ENCODE measurements around the gene TTC9B.

TTC9B gene

GRCh38 chr19:40247735-40248262 lies 29.6 kb upstream of the TTC9B start:
- no peak for DNase-seq

- DNase-seq: no peak
Measured at GRCh38 chr19:40247178-40247577, 29.0 kb upstream of the TTC9B start.

DNA sequence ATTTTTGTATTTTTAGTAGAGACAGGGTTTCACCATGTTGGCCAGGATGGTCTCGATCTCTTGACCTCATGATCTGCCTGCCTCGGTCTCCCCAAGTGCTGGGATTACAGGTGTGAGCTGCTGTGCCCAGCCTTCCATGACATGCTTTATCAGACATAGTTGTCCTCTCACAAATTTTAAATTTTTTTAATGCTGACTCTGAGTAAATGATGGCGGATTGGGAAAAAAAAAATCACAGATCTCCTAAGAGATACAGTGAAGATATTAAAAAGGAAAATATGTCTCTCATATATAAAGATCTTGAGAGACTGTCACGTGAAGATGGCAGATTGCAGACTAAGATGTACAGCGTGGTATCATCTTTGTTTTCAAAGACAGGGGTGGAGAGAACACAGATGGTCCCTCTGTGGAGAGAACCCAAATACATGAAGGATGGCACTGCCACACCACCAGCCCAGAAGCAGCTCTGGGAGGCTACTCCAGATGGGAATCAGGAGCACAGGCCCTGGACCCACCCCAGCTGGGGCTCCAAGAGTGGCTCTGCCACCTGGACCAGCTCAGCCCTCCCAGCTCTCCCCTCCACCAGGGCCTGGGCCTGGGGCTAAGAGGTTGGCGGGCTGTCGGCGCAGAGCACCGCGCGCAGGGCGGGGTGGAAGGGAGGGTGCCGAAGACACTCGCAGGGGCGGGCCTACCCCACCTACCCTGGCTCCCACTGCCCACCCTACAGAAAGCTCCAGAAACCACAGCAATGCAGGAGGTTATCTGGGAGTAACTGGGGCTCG lies 28.3 kb upstream of the TTC9B start:
- DNase-seq: no peak

DNA sequence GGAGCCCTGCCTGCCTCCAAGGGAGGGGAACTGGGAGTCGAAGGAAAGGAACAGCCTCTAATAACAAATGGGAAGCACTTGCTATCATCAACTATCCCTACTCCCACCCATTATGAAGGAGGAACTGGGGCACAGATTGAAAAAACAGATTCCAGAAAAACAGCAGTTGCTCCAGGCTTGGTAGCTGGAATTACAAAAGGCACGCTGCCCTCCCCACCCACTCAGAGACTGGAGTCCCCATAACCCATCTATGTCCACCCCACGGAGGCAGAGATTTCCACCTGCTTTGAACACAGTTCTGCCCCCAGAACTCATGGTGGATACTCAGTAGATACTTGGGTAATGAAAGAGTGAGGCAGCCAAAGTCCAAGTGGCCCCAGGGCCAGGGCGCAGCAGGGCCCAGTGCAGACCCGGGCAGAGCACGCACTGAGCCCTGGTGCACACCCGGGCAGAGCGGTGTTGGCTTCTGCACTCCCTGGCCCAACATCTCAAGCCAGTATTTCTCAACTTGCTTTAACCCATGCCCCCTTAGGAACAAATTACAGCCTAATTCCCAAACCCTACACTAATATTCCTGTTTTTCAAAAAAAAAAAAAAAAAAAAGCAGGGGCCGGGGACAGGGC lies 27.4 kb upstream of the TTC9B start:
- DNase-seq: peak; percentile 15 to 46 (median 24)

GRCh38 chr19:40244579-40245317 lies 26.6 kb upstream of the TTC9B start:
- DNase-seq: no peak

DNA sequence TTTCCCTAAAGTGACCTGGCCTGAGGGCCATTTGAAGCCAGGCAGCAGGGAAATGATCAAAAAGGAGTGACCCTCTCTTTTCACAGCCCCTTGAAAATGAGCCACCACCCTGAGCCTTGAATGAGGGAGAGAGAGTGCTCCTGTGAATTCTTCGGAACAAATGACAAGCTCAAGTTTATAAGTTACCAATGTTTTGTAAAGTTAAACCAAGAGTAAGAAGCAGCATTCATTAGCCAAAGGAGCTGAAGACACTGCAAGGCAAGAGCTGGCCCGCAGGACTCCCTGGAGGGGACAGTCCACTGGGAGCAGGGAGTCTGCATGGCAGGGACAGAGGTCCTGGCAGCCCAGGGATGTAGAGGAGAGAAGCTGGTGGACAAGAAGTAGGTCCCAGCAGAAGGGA lies 25.0 kb upstream of the TTC9B start:
- no peak for DNase-seq

GRCh38 chr19:40242480-40242879 lies 24.3 kb upstream of the TTC9B start:
- DNase-seq: no peak

DNA sequence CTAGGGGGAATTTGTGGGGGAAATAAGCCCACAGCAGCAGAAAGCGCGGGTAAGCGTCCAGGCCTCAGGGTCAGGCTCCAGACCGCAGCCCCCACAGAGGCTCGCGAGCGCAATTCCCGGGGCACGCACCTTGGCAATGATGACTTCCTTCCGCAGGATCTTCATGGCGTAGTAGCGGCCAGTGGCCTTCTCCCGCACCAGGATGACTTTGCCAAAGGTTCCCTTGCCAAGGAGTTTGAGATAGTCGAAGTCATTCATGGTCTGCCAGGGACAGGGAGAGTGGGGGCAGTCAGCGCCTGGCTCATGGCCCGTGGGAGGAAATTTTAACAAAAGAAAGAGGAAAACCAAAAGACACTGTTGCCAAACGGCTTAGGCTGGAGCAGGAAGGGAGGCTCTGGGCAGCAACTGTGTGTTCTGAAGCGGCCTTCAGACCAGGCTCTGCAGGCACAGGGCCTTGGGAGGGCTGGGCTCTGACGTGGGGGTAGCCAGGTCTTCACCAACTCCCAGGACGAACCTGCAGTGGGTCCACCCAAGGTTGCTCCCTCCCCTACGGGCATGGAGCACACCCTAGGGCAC lies 23.7 kb upstream of the TTC9B start:
- no peak for DNase-seq

- no peak for DNase-seq
Measured at GRCh38 chr19:40241125-40241808, 23.1 kb upstream of the TTC9B start.

GRCh38 chr19:40240332-40240731 lies 22.1 kb upstream of the TTC9B start:
- DNase-seq: no peak

GRCh38 chr19:40239415-40240226 lies 21.4 kb upstream of the TTC9B start:
- DNase-seq: no peak

- no peak for DNase-seq
Measured at GRCh38 chr19:40238775-40239174, 20.6 kb upstream of the TTC9B start.

DNA sequence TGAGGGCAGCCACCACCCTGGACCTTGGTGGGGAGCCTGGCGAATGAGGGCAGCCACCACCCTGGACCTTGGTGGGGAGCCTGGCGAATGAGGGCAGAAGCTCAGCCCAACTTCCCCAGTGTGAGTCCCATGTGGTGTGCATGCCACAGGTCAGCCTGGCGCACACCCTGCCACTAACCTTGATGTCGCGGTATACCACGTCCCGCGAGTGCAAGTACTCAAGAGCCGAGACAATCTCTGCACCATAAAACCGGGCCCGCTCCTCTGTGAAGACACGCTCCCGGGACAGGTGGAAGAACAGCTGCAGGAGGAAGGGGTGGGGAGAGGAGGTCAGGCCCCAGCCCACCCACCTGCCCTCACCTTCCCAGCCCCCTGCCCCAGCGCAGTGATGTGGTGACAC lies 19.6 kb upstream of the TTC9B start:
- no peak for DNase-seq

DNA sequence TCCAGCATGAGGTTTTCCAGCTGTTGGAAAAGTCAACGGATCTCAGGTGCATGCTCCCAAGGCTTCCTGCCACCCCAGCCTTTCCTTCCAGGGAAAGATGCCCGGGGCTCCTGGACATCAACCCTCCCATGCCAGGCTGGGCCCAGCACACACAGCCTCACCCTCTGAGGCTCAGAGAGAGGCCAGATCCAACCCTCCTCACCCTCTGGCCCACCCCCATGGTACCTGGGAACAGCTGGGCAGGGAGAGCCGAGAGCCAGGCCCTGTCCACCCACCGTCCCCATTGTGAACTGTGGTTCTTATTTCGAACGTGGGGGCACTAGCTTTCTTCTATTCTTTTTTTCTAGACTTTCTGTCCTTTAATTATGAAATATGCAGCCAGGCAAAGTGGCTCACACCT lies 18.2 kb upstream of the TTC9B start:
- DNase-seq: no peak

DNA sequence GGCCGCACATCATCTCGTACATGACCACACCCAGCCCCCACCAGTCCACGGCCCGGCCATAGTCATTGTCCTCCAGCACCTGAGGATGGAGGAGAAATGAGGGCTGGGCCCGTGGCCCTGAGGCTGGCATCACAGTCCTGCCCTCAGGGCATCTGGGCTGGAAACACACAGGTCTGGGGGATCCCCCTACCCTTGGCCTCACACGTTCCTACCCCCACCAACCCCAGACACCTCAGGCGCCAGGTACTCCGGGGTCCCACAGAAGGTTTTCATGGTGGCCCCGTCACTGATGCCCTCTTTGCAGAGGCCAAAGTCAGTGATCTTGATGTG lies 17.8 kb upstream of the TTC9B start:
- DNase-seq: no peak

GRCh38 chr19:40235238-40236025 lies 17.2 kb upstream of the TTC9B start:
- DNase-seq: no peak

DNA sequence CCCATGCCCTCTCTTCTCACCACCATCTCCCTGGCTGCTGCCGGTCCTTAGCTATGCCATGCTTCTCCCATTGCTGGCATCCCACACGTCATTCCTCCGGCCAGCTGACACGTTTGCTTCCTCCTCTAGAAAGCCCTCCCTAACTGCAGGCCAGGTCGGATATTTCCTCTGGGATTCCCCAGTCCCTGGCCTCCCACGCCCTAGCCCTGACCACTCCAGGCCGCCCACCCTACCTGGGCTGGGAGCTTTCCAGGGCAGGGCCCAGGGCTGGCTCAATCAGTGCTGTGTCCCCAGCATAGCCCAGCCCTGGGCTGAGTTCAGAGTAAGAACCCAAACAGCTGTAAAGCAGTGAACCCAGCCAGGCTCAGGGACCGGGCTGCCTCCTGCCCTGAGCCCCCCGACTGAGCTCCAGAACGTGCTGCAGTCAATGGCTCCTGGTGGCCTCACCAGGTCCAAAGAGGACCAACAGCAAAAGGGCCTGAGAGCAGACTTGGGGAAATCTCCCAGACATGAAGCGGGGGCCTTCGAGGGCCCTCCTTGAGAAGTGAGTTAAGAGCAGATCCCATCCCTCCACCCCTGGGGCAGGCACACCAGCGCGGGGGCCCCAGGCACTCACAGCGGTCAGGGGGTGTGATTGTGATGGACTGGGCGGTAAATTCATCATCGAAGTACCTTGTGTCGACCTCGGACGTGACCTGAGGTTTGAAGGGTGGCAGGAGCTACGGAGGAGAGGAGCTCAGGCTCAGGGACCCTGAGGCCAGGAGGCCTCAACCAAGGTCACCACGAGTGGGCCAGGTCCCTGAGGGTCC lies 16.4 kb upstream of the TTC9B start:
- no peak for DNase-seq

DNA sequence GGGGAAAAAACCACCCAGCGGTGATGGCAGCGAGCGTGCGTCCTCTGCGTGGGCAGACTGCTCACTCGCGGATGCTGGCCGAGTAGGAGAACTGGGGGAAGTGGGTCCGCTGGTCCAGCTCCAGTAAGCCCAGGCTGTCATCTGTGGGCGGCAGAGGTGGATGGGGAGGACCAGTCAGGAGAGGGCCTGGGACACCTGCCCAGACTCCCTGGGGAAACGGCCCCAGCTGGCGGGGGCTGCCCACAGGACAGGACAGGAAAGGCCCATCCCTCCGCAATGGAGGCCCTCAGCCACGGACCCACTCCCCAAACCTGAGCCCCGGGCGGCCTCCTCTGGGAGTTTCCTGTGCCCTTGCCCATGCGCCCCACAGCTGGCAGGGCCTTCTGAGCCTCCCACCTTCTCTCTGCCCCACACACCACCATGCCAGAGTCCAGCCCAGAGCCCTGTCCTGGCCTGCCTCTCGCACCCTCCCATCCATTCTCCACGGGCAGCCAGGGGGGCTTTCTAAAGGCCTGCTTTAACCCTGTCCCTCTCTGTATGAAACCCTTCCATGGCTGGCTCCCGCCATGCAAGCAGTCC lies 15.7 kb upstream of the TTC9B start:
- DNase-seq: no peak

- no peak for DNase-seq
Measured at GRCh38 chr19:40232949-40233810, 15.0 kb upstream of the TTC9B start.

All from suppressor macrophage (primary cell).